Loucy (cell line): ENCODE results near the gene EXOC5.

Source experiments
- H2AFZ ChIP-seq: fragments of 200-600 bp; sonication (generic); 2 replicates; pipeline ENCODE4 v1.6.0; 2016; ENCODE audit warnings: antibody characterized with exemption, mild to moderate bottlenecking, low read length, moderate library complexity
- H3F3A ChIP-seq: fragments of 200-600 bp; 2 replicates; pipeline ENCODE4 v1.6.0; 2016; ENCODE audit warnings: antibody characterized with exemption, low read depth, mild to moderate bottlenecking
- H3K27me3 ChIP-seq: fragments of 200-600 bp; sonication (generic); 2 replicates; pipeline ENCODE4 v1.6.1; 2014; ENCODE audit warnings: low read length, mild to moderate bottlenecking; ENCODE audit not compliant: insufficient read depth, poor library complexity, severe bottlenecking
- H3K36me3 ChIP-seq: fragments of 200-600 bp; sonication (generic); 2 replicates; pipeline ENCODE4 v1.6.1; 2016; ENCODE audit warnings: low read length; ENCODE audit not compliant: insufficient read depth
- H3K4me1 ChIP-seq: fragments of 200-600 bp; sonication (generic); 2 replicates; pipeline ENCODE4 v1.5.1; 2014; ENCODE audit warnings: low read length, mild to moderate bottlenecking; ENCODE audit not compliant: insufficient read depth, poor library complexity, severe bottlenecking
- H3K4me2 ChIP-seq: fragments of 200-600 bp; sonication (generic); 2 replicates; pipeline ENCODE4 v1.6.0; 2014; ENCODE audit warnings: antibody characterized with exemption, low read length, low read depth, mild to moderate bottlenecking; ENCODE audit not compliant: poor library complexity, severe bottlenecking
- H3K4me3 ChIP-seq: fragments of 200-600 bp; sonication (generic); 2 replicates; pipeline ENCODE4 v1.5.1; 2014; ENCODE audit warnings: low read length, mild to moderate bottlenecking, mixed read lengths; ENCODE audit not compliant: poor library complexity, severe bottlenecking
- H3K79me2 ChIP-seq: fragments of 200-600 bp; sonication (generic); 2 replicates; pipeline ENCODE4 v1.6.1; 2014; ENCODE audit warnings: low read length; ENCODE audit not compliant: insufficient read depth
- H3K9ac ChIP-seq: fragments of 200-600 bp; sonication (generic); 2 replicates; pipeline ENCODE4 v1.6.0; 2014; ENCODE audit warnings: mild to moderate bottlenecking, low read depth, low read length, moderate library complexity; ENCODE audit not compliant: poor library complexity, severe bottlenecking
- H3K9me2 ChIP-seq: fragments of 200-600 bp; sonication (generic); replicated peaks from 2 replicates; pipeline ENCODE4 v1.6.1; 2016; ENCODE audit warnings: low read depth, low read length, mixed read lengths
- H3K9me3 ChIP-seq: fragments of 200-600 bp; sonication (generic); 2 replicates; pipeline ENCODE4 v1.6.1; 2014; ENCODE audit warnings: mild to moderate bottlenecking, antibody characterized with exemption, low read length, low read depth; ENCODE audit not compliant: insufficient read depth
- H4K20me1 ChIP-seq: fragments of 200-600 bp; sonication (generic); 2 replicates; pipeline ENCODE4 v1.6.0; 2014; ENCODE audit warnings: antibody characterized with exemption, low read length, mild to moderate bottlenecking; ENCODE audit not compliant: insufficient read depth, poor library complexity, severe bottlenecking
- EZH2phosphoT487 ChIP-seq: fragments of 200-600 bp; IDR thresholded peaks from 2 replicates; pipeline ENCODE4 v1.6.1; 2018; ENCODE audit warnings: antibody characterized with exemption, mild to moderate bottlenecking, moderate library complexity, borderline replicate concordance
- TF ChIP-seq, protein P1 (sequence below): fragments of 200-600 bp; sonication (generic); conservative IDR thresholded peaks from 2 replicates; pipeline ENCODE4 v1.5.1; 2014; ENCODE audit warnings: mild to moderate bottlenecking, antibody characterized with exemption, low read length

Gene EXOC5

DNA sequence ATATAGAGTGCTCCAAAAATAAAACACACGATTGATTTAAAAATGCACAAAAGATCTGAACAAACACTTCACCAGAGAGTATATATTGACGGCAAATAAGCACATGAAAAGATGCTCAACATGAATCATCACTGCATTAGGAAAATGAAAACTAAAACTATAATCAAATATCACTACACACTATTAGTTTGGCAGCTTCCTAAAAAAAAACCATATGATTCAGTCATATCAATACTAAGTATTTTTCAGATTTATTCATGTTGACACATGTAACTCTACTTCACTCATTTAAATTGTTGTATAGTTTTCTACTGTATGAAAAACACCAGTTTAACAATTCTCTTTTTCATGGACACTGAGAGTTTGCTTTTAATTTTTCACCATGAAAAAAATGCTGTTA, 41.6 kb downstream of the EXOC5 start:
- H2AFZ ChIP-seq = no peak overlapping the region
- TF ChIP-seq EZH2phosphoT487 = no peak
- H3K4me3 ChIP-seq = no peak overlapping the region
- no peaks in the 10 kb centered on the region for H3K9me2 ChIP-seq
- peaks cover 4% of the 10 kb centered on the region for H3K4me1 ChIP-seq
- H4K20me1 ChIP-seq = no peaks in the 10 kb centered on the region
- H3F3A ChIP-seq = 0 out of 2 replicates have a peak, but pooled peaks cover 3% of the 10 kb centered on the region
- H3K36me3 ChIP-seq = peaks cover 49% of the 10 kb centered on the region
- H3K4me2 ChIP-seq = no peak overlapping the region
- no peaks in the 10 kb centered on the region for H3K9me3 ChIP-seq
- H3K27me3 ChIP-seq = no peaks in the 10 kb centered on the region
- no peak overlapping the region for H3K9ac ChIP-seq
- H3K79me2 ChIP-seq = no peaks in the 10 kb centered on the region

DNA sequence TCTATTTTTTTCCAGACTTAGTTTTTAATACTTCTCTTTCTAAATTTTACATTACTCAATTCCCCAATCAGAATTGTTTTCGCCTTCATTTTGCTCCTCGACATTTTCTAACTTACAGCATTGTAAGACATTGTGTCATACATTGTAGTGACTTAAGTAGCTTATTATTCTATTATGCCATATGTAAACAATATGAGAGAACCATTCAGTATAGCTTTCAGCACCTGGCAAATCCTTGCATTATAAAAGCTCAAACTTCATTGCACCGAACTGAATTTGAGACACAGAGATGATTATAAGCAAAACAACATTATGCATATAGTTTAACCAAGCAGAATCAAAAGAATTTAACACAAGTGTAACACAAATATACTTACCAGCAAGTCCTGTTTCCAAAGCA, 46.8 kb downstream of the EXOC5 start:
- TF ChIP-seq, protein P1, sequence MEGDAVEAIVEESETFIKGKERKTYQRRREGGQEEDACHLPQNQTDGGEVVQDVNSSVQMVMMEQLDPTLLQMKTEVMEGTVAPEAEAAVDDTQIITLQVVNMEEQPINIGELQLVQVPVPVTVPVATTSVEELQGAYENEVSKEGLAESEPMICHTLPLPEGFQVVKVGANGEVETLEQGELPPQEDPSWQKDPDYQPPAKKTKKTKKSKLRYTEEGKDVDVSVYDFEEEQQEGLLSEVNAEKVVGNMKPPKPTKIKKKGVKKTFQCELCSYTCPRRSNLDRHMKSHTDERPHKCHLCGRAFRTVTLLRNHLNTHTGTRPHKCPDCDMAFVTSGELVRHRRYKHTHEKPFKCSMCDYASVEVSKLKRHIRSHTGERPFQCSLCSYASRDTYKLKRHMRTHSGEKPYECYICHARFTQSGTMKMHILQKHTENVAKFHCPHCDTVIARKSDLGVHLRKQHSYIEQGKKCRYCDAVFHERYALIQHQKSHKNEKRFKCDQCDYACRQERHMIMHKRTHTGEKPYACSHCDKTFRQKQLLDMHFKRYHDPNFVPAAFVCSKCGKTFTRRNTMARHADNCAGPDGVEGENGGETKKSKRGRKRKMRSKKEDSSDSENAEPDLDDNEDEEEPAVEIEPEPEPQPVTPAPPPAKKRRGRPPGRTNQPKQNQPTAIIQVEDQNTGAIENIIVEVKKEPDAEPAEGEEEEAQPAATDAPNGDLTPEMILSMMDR = no peak
- no peak for TF ChIP-seq EZH2phosphoT487
- H3K9me3 ChIP-seq = no peaks in the 10 kb centered on the region

DNA sequence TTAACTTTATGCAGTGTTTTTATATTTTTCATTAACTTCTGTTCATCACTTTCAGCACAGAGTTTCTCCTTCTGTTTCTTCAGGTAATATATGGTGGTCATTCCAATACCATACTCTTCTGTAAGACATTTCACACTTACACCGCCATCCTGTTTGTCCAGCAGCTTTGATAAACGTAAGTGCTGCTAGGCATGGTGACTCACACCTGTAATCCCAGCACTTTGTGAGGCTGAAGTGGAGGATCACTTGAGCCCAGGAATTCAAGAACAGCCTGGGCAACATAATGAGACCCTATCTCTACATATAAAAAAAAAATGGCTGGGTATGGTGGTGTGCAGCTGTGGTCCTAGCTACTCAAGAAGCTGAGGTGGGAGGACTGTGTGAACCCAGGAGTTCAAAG, 55.8 kb downstream of the EXOC5 start:
- H3K4me2 ChIP-seq = no peak overlapping the region
- H3K9me3 ChIP-seq = no peaks in the 10 kb centered on the region
- no peak overlapping the region for H3K4me3 ChIP-seq
- peaks cover 73% of the 10 kb centered on the region; the same call in 1 of the 2 replicates for H3K36me3 ChIP-seq
- H3K79me2 ChIP-seq = no peaks in the 10 kb centered on the region
- no peaks in the 10 kb centered on the region for H3K4me1 ChIP-seq
- no peak overlapping the region for H3K9ac ChIP-seq
- no peak overlapping the region for H2AFZ ChIP-seq
- H4K20me1 ChIP-seq = no peaks in the 10 kb centered on the region
- no peaks in the 10 kb centered on the region for H3F3A ChIP-seq
- TF ChIP-seq, protein P1 = no peak
- no peak for TF ChIP-seq EZH2phosphoT487
- H3K27me3 ChIP-seq = no peaks in the 10 kb centered on the region
- H3K9me2 ChIP-seq = no peaks in the 10 kb centered on the region

More for the DNA sequence above, 46.8 kb downstream of the EXOC5 start:
- Histone ChIP-seq H2AFZ (no peak overlapping the region), H3K79me2 (no peaks in the 10 kb centered on the region), H3K9ac (no peak overlapping the region), H3K36me3 (peaks cover 43% of the 10 kb centered on the region), H3K4me3 (no peak overlapping the region), H3K27me3 (no peaks in the 10 kb centered on the region), H3K9me2 (no peaks in the 10 kb centered on the region), H3K4me2 (no peak overlapping the region), H3K4me1 (no peaks in the 10 kb centered on the region), H3F3A (no peaks in the 10 kb centered on the region), H4K20me1 (no peaks in the 10 kb centered on the region)

DNA sequence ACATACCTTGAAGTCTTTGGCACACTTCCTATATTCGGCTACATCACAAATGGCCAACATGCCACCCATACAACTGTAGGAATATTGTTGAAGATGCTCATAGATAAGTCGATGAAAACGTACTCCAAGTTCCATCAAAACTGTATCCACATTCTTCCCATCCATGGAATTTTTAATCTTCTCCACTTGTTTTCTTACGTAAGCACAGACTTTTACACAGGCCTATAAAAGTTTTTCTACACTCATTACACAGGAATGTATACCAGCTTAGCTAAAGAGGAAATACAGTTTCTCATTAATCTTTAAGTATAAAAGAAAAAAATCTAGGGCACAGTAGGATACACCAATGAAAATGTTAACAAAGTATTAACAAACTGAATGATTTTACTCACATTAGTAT, 59.1 kb downstream of the EXOC5 start:
- no peak overlapping the region for H3K4me3 ChIP-seq
- H2AFZ ChIP-seq = no peak overlapping the region
- H3K9ac ChIP-seq = no peak overlapping the region
- H3K9me3 ChIP-seq = no peaks in the 10 kb centered on the region
- H3F3A ChIP-seq = no peaks in the 10 kb centered on the region
- H3K9me2 ChIP-seq = no peaks in the 10 kb centered on the region
- H3K4me1 ChIP-seq = no peaks in the 10 kb centered on the region
- no peaks in the 10 kb centered on the region for H3K79me2 ChIP-seq
- no peaks in the 10 kb centered on the region for H3K27me3 ChIP-seq
- H3K36me3 ChIP-seq = peaks cover 57% of the 10 kb centered on the region; the same call in 1 of the 2 replicates
- no peaks in the 10 kb centered on the region for H4K20me1 ChIP-seq
- H3K4me2 ChIP-seq = no peak overlapping the region
- no peak for TF ChIP-seq EZH2phosphoT487
- TF ChIP-seq, protein P1 = no peak
